NCI-H345 (cell line): ENCODE measurements around the gene SCFD1.
"Not testable (repeated sequence)": the region's sequence is repeated elsewhere in the genome, so short reads cannot be mapped to it uniquely, and the experiment has no call there.

ENCODE experiments used
- DNase-seq: peaks from one replicate; lab custom pipeline; 2025; lab: John Stamatoyannopoulos, UW

SCFD1 gene

GRCh38 chr14:30678926-30679431 is 56.9 kb downstream of the SCFD1 start:
- DNase-seq: no peak

- no peak for DNase-seq
These were observed 57.9 kb downstream of the SCFD1 start for GRCh38 chr14:30680036-30680435.

GRCh38 chr14:30680776-30681175 is 58.7 kb downstream of the SCFD1 start:
- not testable (repeated sequence) for DNase-seq

- DNase-seq: no peak
These were observed 59.7 kb downstream of the SCFD1 start for GRCh38 chr14:30681752-30682355.

GRCh38 chr14:30690487-30691355 is 68.6 kb downstream of the SCFD1 start:
- DNase-seq: not testable (repeated sequence)

- DNase-seq: no peak
These were observed 69.8 kb downstream of the SCFD1 start for GRCh38 chr14:30691751-30692398.

GRCh38 chr14:30692669-30693068 is 70.5 kb downstream of the SCFD1 start:
- DNase-seq: no peak

- no peak for DNase-seq
These were observed 76.3 kb downstream of the SCFD1 start for GRCh38 chr14:30698463-30698862.

GRCh38 chr14:30706704-30707103 is 84.6 kb downstream of the SCFD1 start:
- DNase-seq: no peak

- DNase-seq: no peak
These were observed 86.0 kb downstream of the SCFD1 start for GRCh38 chr14:30708157-30708556.

GRCh38 chr14:30709201-30709600 is 87.1 kb downstream of the SCFD1 start:
- no peak for DNase-seq

GRCh38 chr14:30710876-30711275 is 88.8 kb downstream of the SCFD1 start:
- DNase-seq: no peak

GRCh38 chr14:30719137-30719536 is 97.0 kb downstream of the SCFD1 start:
- DNase-seq: no peak

GRCh38 chr14:30725763-30726162 is 103.6 kb downstream of the SCFD1 start:
- no peak for DNase-seq

GRCh38 chr14:30728471-30728870 is 106.4 kb downstream of the SCFD1 start:
- no peak for DNase-seq

GRCh38 chr14:30737916-30738315 is 115.8 kb downstream of the SCFD1 start:
- no peak for DNase-seq

GRCh38 chr14:30738978-30739377 is 116.9 kb downstream of the SCFD1 start:
- DNase-seq: no peak

- no peak for DNase-seq
These were observed 126.2 kb downstream of the SCFD1 start for GRCh38 chr14:30748343-30748742.

GRCh38 chr14:30751646-30752416 is 129.7 kb downstream of the SCFD1 start:
- no peak for DNase-seq

- no peak for DNase-seq
These were observed 131.3 kb downstream of the SCFD1 start for GRCh38 chr14:30753452-30753851.

- no peak for DNase-seq
These were observed 132.7 kb downstream of the SCFD1 start for GRCh38 chr14:30754778-30755177.

GRCh38 chr14:30756594-30756993 is 134.5 kb downstream of the SCFD1 start:
- no peak for DNase-seq
